ENCODE results near the gene PCSK5.
"Not testable (repeated sequence)": the region's sequence is repeated elsewhere in the genome, so short reads cannot be mapped to it uniquely, and the experiment has no call there.

Gene PCSK5

DNA sequence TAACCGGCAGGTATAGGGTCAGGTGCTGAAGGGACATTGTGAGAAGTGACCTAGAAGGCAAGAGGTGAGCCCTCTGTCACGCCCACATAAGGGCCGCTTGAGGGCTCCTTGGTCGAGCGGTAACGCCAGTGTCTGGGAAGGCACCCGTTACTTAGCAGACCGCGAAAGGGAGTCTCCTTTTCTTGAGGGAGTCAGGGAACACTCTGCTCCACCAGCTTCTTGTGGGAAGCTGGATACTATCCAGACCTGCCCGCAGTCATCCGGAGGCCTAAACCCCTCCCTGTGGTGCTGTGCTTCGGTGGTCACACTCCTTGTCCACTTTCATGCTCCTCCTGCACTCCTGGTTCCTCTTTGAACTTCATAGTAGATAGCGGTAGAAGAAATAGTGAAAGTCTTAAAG lies 429.0 kb downstream of the PCSK5 start:
- not testable (repeated sequence) for H3K9me3 Mint-ChIP-seq; ATAC-seq; DNase-seq (ENCODE audit: low spot score in 2 of 2); H3K27ac Mint-ChIP-seq; H3K4me3 Mint-ChIP-seq; H3K4me1 Mint-ChIP-seq; H3K36me3 Mint-ChIP-seq

DNA sequence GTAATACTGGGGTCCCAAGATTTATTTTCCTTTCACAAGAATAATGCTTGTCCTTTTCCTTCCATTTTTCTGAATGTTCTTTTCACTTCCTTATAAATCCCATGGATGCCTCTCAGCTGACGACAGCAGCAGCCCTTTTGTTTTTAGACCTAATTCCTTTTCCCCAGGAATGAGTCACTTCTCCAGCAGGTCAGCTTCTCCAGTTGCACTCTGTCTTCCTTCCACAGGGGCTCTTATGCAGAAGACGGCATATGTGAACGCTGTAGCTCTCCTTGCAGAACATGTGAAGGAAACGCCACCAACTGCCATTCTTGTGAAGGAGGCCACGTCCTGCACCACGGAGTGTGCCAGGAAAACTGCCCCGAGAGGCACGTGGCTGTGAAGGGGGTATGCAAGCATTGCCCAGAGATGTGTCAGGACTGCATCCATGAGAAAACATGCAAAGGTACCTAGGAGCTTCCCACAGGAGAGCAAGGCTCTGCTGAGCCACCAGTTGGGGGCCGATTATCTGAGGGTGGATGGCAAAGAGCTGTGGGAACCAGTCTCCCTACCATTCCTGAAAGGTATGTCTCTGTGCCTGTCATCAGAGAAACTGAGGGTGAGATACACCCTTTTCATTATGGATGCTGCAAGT lies 430.8 kb downstream of the PCSK5 start:
- DNase-seq (ENCODE audit: low spot score in 2 of 2) (no peak), ATAC-seq (no peak)
- H3K9me3 Mint-ChIP-seq, result no peaks in the 10 kb centered on the region
- no peaks in the 10 kb centered on the region for H3K4me1 Mint-ChIP-seq
- no peak overlapping the region for H3K4me3 Mint-ChIP-seq
- H3K27ac Mint-ChIP-seq, result no peak overlapping the region
- H3K36me3 Mint-ChIP-seq, result no peaks in the 10 kb centered on the region

DNA sequence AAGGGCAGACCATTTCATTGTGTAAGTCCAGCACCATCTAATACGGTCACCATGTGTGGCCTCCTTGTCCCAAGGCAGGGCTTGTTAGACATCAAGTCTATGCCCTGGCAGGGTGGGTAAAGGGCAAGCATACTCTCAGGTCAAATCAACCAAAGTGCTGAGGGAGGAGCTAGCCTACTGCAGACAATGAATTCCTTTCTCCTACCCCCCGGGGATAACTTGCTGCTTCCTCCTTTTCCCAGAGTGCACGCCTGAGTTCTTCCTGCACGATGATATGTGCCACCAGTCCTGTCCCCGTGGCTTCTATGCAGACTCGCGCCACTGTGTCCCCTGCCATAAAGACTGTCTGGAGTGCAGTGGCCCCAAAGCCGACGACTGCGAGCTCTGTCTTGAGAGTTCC lies 432.3 kb downstream of the PCSK5 start:
- H3K9me3 Mint-ChIP-seq, result no peaks in the 10 kb centered on the region
- H3K4me1 Mint-ChIP-seq, result no peaks in the 10 kb centered on the region
- DNase-seq (ENCODE audit: low spot score in 2 of 2) (no peak), ATAC-seq (no peak)
- no peak overlapping the region for H3K4me3 Mint-ChIP-seq
- no peak overlapping the region for H3K27ac Mint-ChIP-seq
- H3K36me3 Mint-ChIP-seq, result no peaks in the 10 kb centered on the region

DNA sequence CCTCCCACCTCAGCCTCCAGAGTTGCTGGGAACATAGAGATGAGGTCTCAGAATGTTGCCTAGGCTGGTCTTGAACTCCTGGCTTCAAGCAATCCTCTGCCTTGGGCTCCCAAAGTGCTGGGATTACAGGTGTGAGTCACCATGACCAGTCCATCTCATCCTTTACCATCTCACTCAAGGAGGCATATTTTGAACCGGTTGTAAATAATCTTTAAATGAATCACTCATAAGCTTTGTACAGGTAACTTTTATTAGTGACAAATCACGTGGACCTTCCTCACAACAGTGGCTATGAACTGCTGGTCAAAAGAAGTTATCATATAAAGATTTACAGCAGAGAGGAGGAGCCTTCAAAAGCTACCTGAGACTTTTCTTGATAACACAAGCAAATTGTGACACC lies 433.0 kb downstream of the PCSK5 start:
- no peaks in the 10 kb centered on the region for H3K36me3 Mint-ChIP-seq
- no peak for DNase-seq (ENCODE audit: low spot score in 2 of 2)
- no peak overlapping the region for H3K4me3 Mint-ChIP-seq

DNA sequence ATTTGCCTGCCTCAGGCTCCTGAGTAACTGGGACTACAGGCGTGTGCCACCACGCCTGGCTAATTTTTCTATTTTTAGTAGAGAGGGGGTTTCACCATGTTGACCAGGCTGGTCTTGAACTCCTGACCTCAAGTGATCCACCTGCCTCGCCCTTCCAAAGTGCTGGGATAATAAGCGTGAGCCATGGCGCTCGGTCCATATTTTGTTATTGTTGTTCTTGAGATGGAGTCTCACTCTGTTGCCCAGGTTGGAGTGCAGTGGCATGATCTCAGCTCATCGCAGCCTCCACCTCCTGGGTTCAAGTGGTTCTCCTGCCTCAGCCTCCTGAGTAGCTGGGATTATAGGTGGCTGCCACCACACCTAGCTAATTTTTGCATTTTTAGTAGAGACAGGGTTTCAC lies 433.6 kb downstream of the PCSK5 start:
- H3K36me3 Mint-ChIP-seq; H3K4me1 Mint-ChIP-seq; DNase-seq (ENCODE audit: low spot score in 2 of 2); H3K4me3 Mint-ChIP-seq; ATAC-seq; H3K27ac Mint-ChIP-seq; H3K9me3 Mint-ChIP-seq: not testable (repeated sequence)

More for the DNA sequence above, 433.0 kb downstream of the PCSK5 start:
- H3K9me3 Mint-ChIP-seq, result no peaks in the 10 kb centered on the region
- no peak overlapping the region for H3K27ac Mint-ChIP-seq
- no peak for ATAC-seq
- no peaks in the 10 kb centered on the region for H3K4me1 Mint-ChIP-seq

DNA sequence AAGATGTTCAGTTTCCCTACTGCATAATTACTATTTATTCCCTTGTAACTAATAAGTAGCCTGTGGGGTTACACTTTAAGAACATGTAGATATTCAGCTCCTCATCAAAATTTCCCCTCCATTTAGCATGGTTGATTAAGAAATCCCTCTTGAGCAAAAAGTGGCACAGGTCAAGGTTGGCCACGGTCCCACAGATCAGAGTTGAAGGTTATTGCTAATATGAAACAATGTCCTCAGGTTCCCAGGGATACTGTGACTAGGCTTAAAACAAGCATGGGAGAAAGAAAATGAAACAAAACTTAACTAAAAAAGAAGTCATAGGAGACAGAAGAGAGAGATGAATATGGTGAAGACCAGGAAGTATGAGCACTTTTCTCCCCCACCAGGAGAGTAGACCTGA lies 439.6 kb downstream of the PCSK5 start:
- no peaks in the 10 kb centered on the region for H3K9me3 Mint-ChIP-seq
- no peaks in the 10 kb centered on the region for H3K4me1 Mint-ChIP-seq
- no peak for DNase-seq (ENCODE audit: low spot score in 2 of 2)
- H3K36me3 Mint-ChIP-seq, result no peaks in the 10 kb centered on the region
- no peak overlapping the region for H3K4me3 Mint-ChIP-seq
- no peak overlapping the region for H3K27ac Mint-ChIP-seq
- ATAC-seq, result no peak

DNA sequence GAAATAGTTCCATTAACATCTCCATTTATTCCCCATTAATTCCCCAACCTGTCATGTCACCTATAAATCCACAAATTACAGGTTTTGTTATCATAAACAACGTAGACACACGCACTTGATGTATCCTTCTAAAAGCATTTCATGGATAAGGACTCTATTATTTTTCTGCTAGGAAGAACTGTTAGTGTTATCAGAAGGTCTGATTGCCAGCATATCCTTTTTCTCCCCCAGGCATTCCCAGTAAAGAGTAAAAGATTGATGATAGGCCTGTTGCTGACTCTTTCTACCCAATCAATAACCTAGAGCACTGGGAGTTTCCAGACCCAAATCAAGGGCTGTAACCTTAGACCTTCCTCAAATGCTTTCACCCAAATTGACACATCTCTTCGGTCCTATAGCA lies 442.9 kb downstream of the PCSK5 start:
- H3K27ac Mint-ChIP-seq, result no peak overlapping the region
- no peaks in the 10 kb centered on the region for H3K36me3 Mint-ChIP-seq
- ATAC-seq (no peak), DNase-seq (ENCODE audit: low spot score in 2 of 2) (no peak)
- no peaks in the 10 kb centered on the region for H3K9me3 Mint-ChIP-seq
- no peak overlapping the region for H3K4me3 Mint-ChIP-seq
- no peaks in the 10 kb centered on the region for H3K4me1 Mint-ChIP-seq

DNA sequence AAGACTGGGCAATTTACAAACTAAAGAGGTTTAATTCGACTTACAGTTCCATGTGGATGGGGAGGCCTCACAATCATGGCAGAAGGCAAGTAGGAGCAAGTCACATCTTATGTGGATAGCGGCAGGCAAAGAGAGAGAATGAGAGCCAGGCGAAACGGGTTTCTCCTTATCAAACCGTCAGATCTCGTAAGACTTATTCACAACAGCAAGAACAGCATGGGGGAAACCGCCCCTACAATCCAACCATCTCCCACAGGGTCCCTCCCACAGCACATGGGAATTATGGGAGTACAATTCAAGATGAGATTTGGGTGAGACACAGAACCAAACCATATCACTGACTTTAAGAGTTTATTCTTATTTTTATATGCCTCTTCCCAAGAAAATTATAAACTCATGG lies 443.5 kb downstream of the PCSK5 start:
- Mint-ChIP-seq H3K4me3 (no peak overlapping the region), H3K9me3 (no peaks in the 10 kb centered on the region), H3K4me1 (no peaks in the 10 kb centered on the region), H3K36me3 (no peaks in the 10 kb centered on the region), H3K27ac (no peak overlapping the region)
- no peak for ATAC-seq
- no peak for DNase-seq (ENCODE audit: low spot score in 2 of 2)

DNA sequence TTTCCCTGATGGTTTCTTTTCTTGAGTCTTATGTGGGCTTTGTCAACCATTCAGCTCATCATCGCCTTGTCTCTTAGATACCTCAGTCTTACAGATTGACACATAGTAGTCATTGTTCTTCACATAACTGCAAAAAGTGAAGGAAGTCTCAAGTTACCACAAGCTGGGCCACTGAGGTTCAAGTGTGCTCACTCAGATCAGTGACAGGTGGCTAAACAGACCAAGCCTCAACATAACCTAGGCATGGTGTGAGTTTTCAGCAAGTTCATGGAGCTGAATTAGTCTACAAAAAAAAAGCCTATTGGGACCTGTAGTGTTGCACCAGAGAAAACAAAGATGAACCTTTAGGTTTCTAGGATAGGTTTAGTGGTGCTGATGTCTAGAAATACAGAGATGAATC lies 445.6 kb downstream of the PCSK5 start:
- no peaks in the 10 kb centered on the region for H3K36me3 Mint-ChIP-seq
- ATAC-seq, result peak; percentile 46
- H3K4me3 Mint-ChIP-seq, result no peak overlapping the region
- H3K9me3 Mint-ChIP-seq, result no peaks in the 10 kb centered on the region
- no peak for DNase-seq (ENCODE audit: low spot score in 2 of 2)
- no peak overlapping the region for H3K27ac Mint-ChIP-seq
- no peaks in the 10 kb centered on the region for H3K4me1 Mint-ChIP-seq

DNA sequence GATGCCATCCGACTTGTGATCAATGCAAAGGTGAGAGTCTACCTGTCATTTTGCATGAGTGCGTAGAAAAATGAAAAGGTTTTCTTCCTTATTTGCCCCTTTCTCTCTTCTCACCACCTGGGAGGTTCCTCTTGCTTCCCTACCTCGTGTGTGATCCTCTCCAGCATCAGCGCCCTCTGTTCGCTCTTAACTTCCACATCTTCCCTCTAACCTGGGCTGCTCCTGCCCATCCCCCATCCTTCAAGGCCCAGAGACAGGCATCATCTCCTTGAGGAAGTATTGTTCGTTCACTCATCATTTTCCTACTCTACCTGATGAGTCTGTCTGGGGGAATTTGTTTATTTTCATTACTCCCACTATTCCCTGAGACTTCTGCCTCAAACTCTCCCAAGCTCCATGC lies 447.9 kb downstream of the PCSK5 start:
- H3K27ac Mint-ChIP-seq, result no peak overlapping the region
- H3K4me1 Mint-ChIP-seq, result no peaks in the 10 kb centered on the region
- no peaks in the 10 kb centered on the region for H3K36me3 Mint-ChIP-seq
- no peak for DNase-seq (ENCODE audit: low spot score in 2 of 2)
- peaks cover 3% of the 10 kb centered on the region for H3K9me3 Mint-ChIP-seq
- ATAC-seq, result no peak
- H3K4me3 Mint-ChIP-seq, result no peak overlapping the region

DNA sequence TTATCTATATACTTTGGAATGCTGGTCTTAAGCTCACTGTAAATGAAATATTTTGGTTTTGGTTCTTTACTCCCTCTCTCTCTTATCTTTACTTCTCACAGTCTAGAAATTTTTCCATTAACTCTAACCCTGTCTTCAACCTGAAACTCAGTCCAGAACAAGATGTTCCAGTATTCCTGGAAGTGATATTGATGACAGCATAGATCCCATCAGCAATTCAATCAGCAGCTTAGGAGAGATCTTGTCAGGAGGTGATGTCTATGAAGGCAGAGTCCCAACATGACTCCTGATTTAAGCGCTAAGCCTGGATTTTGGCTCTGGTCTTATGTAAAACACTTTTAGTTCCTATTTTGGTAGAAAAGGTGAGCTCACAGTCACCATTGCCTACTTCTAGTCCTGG lies 451.1 kb downstream of the PCSK5 start:
- DNase-seq (ENCODE audit: low spot score in 2 of 2) (no peak), ATAC-seq (no peak)
- Mint-ChIP-seq H3K4me1 (no peaks in the 10 kb centered on the region), H3K4me3 (no peak overlapping the region), H3K27ac (no peak overlapping the region), H3K9me3 (peaks cover 3% of the 10 kb centered on the region), H3K36me3 (no peaks in the 10 kb centered on the region)

DNA sequence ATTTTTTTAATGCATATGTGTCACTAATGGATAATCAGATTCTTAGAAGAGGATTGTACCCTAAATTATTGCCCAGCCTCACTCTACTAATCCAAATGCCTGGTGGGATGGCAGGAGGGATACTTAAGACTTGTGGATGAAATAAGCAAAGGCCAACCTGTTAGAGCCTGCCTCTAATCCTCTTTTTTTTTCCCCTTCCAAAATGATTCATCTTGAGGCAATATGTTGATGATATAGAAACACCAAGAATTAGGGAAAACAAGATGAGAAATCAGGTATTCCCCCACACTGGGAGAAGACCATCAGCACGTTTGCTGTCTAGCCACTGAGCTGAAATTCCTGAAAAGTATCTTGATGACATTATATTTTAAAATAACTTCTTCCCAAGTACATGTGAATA lies 451.7 kb downstream of the PCSK5 start:
- Mint-ChIP-seq H3K4me3 (no peak overlapping the region), H3K4me1 (no peaks in the 10 kb centered on the region), H3K27ac (no peak overlapping the region), H3K36me3 (no peaks in the 10 kb centered on the region), H3K9me3 (peaks cover 3% of the 10 kb centered on the region)
- ATAC-seq (no peak), DNase-seq (ENCODE audit: low spot score in 2 of 2) (no peak)

DNA sequence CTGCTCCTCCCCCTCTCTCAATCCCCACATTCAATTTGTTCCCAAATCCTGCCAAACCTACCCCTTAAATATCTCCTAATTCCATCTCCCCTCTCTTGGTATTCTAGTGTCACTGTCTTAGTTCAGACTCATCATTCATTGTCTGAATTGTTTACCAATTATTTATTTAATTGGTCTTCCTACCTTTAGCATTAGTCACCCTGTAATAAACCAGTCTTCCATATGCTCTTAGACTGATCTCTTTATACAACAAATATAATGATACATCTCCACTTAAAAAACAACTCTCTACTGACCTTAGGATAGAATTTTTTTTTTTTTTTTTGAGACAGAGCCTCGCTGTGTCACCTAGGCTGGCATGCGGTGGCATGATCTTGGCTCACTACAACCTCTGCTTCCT lies 452.4 kb downstream of the PCSK5 start:
- ATAC-seq (no peak), DNase-seq (ENCODE audit: low spot score in 2 of 2) (no peak)
- H3K27ac Mint-ChIP-seq, result no peak overlapping the region
- H3K4me1 Mint-ChIP-seq, result no peaks in the 10 kb centered on the region
- no peaks in the 10 kb centered on the region for H3K36me3 Mint-ChIP-seq
- peaks cover 3% of the 10 kb centered on the region for H3K9me3 Mint-ChIP-seq
- H3K4me3 Mint-ChIP-seq, result no peak overlapping the region

DNA sequence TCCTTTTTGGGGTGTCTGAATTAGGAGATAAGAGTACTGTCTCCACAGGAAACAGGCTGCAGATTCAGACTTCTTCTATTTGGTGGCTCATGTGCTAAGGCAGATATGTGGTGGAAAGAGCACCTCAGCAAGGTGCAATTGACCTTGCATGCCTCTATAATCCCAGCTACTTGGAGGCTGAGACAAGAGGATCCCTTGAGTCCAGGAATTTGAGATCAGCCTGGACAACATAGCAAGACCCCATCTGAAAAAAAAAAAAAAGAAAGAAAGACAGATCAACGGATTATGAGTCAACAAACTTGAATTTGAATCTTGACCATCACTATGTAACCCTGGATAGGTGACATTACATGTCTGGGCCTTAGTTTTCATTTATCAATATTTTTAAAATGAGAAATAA lies 459.4 kb downstream of the PCSK5 start:
- Mint-ChIP-seq H3K4me3 (no peak overlapping the region), H3K36me3 (no peaks in the 10 kb centered on the region), H3K27ac (no peak overlapping the region), H3K9me3 (no peaks in the 10 kb centered on the region), H3K4me1 (peaks cover 7% of the 10 kb centered on the region)
- ATAC-seq (no peak), DNase-seq (ENCODE audit: low spot score in 2 of 2) (no peak)

DNA sequence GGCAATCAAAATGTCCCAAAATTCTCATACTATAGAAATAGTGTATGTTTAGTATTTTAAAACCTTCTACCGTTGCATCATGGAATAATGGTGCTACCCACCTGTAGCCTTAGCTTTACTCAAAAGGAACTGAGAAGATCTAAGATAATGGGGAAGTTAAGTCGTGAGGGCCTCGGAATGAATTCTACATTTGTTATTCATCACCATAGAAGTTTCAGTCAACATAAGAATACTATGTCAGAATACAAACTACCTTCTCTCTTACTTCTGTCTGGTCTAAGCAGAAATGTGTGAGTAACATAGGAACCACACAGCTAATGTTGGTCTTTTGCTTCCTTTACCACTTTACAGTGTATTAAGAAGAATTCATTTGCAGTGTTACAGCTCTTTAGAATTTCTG lies 460.5 kb downstream of the PCSK5 start:
- DNase-seq (ENCODE audit: low spot score in 2 of 2), result no peak
- Mint-ChIP-seq H3K36me3 (no peaks in the 10 kb centered on the region), H3K9me3 (no peaks in the 10 kb centered on the region), H3K4me1 (peaks cover 7% of the 10 kb centered on the region), H3K4me3 (no peak overlapping the region), H3K27ac (no peak overlapping the region)
- no peak for ATAC-seq

DNA sequence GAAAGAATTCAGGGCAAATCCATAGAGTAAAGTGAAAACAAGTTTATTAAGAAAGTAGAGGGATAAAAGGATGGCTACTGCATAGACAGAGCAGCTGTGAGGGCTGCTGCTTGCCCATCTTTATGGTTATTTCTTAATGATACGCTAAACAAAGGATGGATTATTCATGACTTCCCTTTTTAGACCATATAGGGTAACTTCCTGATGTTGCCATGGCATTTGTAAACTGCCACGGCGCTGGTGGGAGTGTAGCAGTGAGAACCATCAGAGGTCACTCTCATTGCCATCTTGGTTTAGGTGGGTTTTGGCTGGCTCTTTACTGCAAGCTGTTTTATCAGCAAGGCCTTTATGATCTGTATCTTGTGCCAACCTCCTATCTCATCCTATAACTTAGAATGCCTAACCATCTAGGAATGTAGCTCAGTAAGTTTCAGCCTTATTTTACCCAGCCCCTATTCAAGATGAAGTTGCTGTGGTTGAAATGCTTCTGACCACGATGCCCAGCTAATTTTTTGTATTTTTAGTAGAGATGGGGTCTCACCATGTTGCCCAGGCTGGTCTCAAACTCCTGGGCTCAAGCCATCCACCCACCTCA lies 461.6 kb downstream of the PCSK5 start:
- no peak overlapping the region for H3K4me3 Mint-ChIP-seq
- no peaks in the 10 kb centered on the region for H3K9me3 Mint-ChIP-seq
- DNase-seq (ENCODE audit: low spot score in 2 of 2) (no peak), ATAC-seq (no peak)
- peaks cover 7% of the 10 kb centered on the region for H3K4me1 Mint-ChIP-seq
- no peak overlapping the region for H3K27ac Mint-ChIP-seq
- no peaks in the 10 kb centered on the region for H3K36me3 Mint-ChIP-seq

DNA sequence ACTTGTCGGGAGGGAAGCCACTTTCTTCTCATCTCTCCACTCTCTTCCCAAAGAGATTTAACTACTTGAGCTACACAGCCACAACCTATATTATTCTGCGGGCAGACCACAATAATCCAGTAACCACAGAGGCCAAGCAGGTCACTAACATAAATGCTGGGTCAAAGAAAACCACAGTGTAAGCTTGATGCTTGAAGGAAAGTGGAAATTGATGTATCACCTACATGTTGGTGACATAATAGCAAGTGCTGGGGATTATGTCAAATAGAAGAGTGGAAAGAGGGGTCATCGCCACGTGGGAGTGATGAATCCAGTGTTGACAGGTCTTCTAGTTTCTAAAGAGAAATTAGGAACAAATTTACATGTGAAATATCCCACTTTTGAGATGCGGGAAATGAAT lies 462.8 kb downstream of the PCSK5 start:
- Mint-ChIP-seq H3K36me3 (no peaks in the 10 kb centered on the region), H3K27ac (no peak overlapping the region), H3K4me3 (no peak overlapping the region), H3K9me3 (no peaks in the 10 kb centered on the region), H3K4me1 (peaks cover 7% of the 10 kb centered on the region)
- no peak for DNase-seq (ENCODE audit: low spot score in 2 of 2)
- ATAC-seq, result no peak
